ENCODE measurements around the gene SAG.
"Not testable (repeated sequence)": the region's sequence is repeated elsewhere in the genome, so short reads cannot be mapped to it uniquely, and the experiment has no call there.

Gene SAG

GRCh38 chr2:233331536-233331935, 23.9 kb downstream of the SAG start:
- DNase-seq (ENCODE audit: low read depth): no peak

GRCh38 chr2:233332125-233332524, 24.5 kb downstream of the SAG start:
- no peak for DNase-seq (ENCODE audit: low read depth)

GRCh38 chr2:233334915-233335314, 27.3 kb downstream of the SAG start:
- DNase-seq (ENCODE audit: low read depth): no peak

GRCh38 chr2:233336091-233336490, 28.5 kb downstream of the SAG start:
- not testable (repeated sequence) for DNase-seq (ENCODE audit: low read depth)

- no peak for DNase-seq (ENCODE audit: low read depth)
These were observed 28.9 kb downstream of the SAG start for GRCh38 chr2:233336541-233336940.

GRCh38 chr2:233338046-233338445, 30.4 kb downstream of the SAG start:
- no peak for DNase-seq (ENCODE audit: low read depth)

GRCh38 chr2:233338812-233339368, 31.3 kb downstream of the SAG start:
- no peak for DNase-seq (ENCODE audit: low read depth)

- no peak for DNase-seq (ENCODE audit: low read depth)
These were observed 31.8 kb downstream of the SAG start for GRCh38 chr2:233339427-233339826.

GRCh38 chr2:233341296-233341695, 33.7 kb downstream of the SAG start:
- DNase-seq (ENCODE audit: low read depth): no peak

GRCh38 chr2:233342301-233342700, 34.7 kb downstream of the SAG start:
- DNase-seq (ENCODE audit: low read depth): no peak

GRCh38 chr2:233343171-233343705, 35.6 kb downstream of the SAG start:
- no peak for DNase-seq (ENCODE audit: low read depth)

GRCh38 chr2:233346376-233346775, 38.8 kb downstream of the SAG start:
- DNase-seq (ENCODE audit: low read depth): no peak

GRCh38 chr2:233346930-233347329, 39.3 kb downstream of the SAG start:
- DNase-seq (ENCODE audit: low read depth): no peak

- DNase-seq (ENCODE audit: low read depth): no peak
These were observed 41.7 kb downstream of the SAG start for GRCh38 chr2:233349005-233349998.

GRCh38 chr2:233350708-233351107, 43.1 kb downstream of the SAG start:
- DNase-seq (ENCODE audit: low read depth): peak; percentile 83

GRCh38 chr2:233351423-233351822, 43.8 kb downstream of the SAG start:
- no peak for DNase-seq (ENCODE audit: low read depth)

- DNase-seq (ENCODE audit: low read depth): no peak
These were observed 44.7 kb downstream of the SAG start for GRCh38 chr2:233352141-233352842.

- DNase-seq (ENCODE audit: low read depth): no peak
These were observed 45.6 kb downstream of the SAG start for GRCh38 chr2:233353101-233353768.

- no peak for DNase-seq (ENCODE audit: low read depth)
These were observed 46.3 kb downstream of the SAG start, which contains the start of gene DGKD for GRCh38 chr2:233353769-233354499. Gene DGKD, plus strand, starts transcription at chr2:233354494. Its CDS starts 25 bp downstream, at chr2:233354519.

GRCh38 chr2:233354500-233354924, 46.9 kb downstream of the SAG start:
- DNase-seq (ENCODE audit: low read depth): no peak

- DNase-seq (ENCODE audit: low read depth): no peak
These were observed 47.5 kb downstream of the SAG start for GRCh38 chr2:233354971-233355574.
